Measurements from ENCODE around the gene ATXN7L1.

ATXN7L1 gene

GRCh38 chr7:105775580-105775979 is 100.8 kb downstream of the ATXN7L1 start:
- DNase-seq, result no peak

- no peak for DNase-seq
These were observed 103.4 kb downstream of the ATXN7L1 start for GRCh38 chr7:105773030-105773460.

GRCh38 chr7:105769901-105770628 is 106.3 kb downstream of the ATXN7L1 start:
- no peak for DNase-seq

GRCh38 chr7:105768898-105769507 is 107.4 kb downstream of the ATXN7L1 start:
- DNase-seq, result no peak

- no peak for DNase-seq
These were observed 108.3 kb downstream of the ATXN7L1 start for GRCh38 chr7:105768117-105768516.

GRCh38 chr7:105766421-105767073 is 109.9 kb downstream of the ATXN7L1 start:
- no peak for DNase-seq

- no peak for DNase-seq
These were observed 110.6 kb downstream of the ATXN7L1 start for GRCh38 chr7:105765846-105766245.

GRCh38 chr7:105764506-105764905 is 111.9 kb downstream of the ATXN7L1 start:
- DNase-seq, result no peak

GRCh38 chr7:105760551-105761447 is 115.6 kb downstream of the ATXN7L1 start:
- DNase-seq, result no peak

GRCh38 chr7:105759670-105760550 is 116.5 kb downstream of the ATXN7L1 start:
- no peak for DNase-seq

- DNase-seq, result no peak
These were observed 120.0 kb downstream of the ATXN7L1 start for GRCh38 chr7:105756367-105756766.

GRCh38 chr7:105752671-105753275 is 123.6 kb downstream of the ATXN7L1 start:
- DNase-seq, result no peak

- DNase-seq, result no peak
These were observed 125.3 kb downstream of the ATXN7L1 start for GRCh38 chr7:105751054-105751453.

- DNase-seq, result no peak
These were observed 127.7 kb downstream of the ATXN7L1 start for GRCh38 chr7:105748701-105749100.

- DNase-seq, result no peak
These were observed 130.6 kb downstream of the ATXN7L1 start for GRCh38 chr7:105745681-105746330.

- no peak for DNase-seq
These were observed 132.1 kb downstream of the ATXN7L1 start for GRCh38 chr7:105744258-105744657.

GRCh38 chr7:105743351-105744090 is 132.9 kb downstream of the ATXN7L1 start:
- no peak for DNase-seq

GRCh38 chr7:105742787-105743186 is 133.6 kb downstream of the ATXN7L1 start:
- DNase-seq, result no peak

GRCh38 chr7:105741982-105742381 is 134.4 kb downstream of the ATXN7L1 start:
- DNase-seq, result no peak

GRCh38 chr7:105738133-105738532 is 138.3 kb downstream of the ATXN7L1 start:
- DNase-seq, result no peak

All from T1000 (cell line).